Kidney epithelial cell (primary cell): ENCODE data around the gene CSNK2A2. TPM values are rescaled to one million over a fixed set of nuclear protein-coding genes. Genes with fewer than 3 reads are reported as not detected.

Experiments used
- DNase-seq: peaks from one replicate; pipeline ENCODE4 v3.0.0-alpha.2; 2010; ENCODE audit warnings: low read depth
- H3K27me3 ChIP-seq: 2 replicates; pipeline ENCODE4 v1.6.0; 2011; ENCODE audit warnings: low read length; ENCODE audit not compliant: control insufficient read depth, insufficient read depth
- H3K36me3 ChIP-seq: 2 replicates; pipeline ENCODE4 v1.5.1; 2011; ENCODE audit warnings: low read length; ENCODE audit not compliant: control insufficient read depth, insufficient read depth
- H3K4me3 ChIP-seq: 2 replicates; pipeline ENCODE4 v1.5.1; 2011; ENCODE audit warnings: low read depth, mild to moderate bottlenecking, control low read depth, low read length
- CTCF ChIP-seq: IDR thresholded peaks from 2 replicates; pipeline ENCODE4 v1.5.1; 2011; ENCODE audit warnings: mild to moderate bottlenecking, moderate library complexity, low read length, control low read depth, inconsistent platforms; ENCODE audit not compliant: insufficient read depth, poor library complexity, severe bottlenecking
- total RNA-seq: library from RNA; depleted of rRNA; stranded (reverse); fragments of >200 nt; gene quantifications from 2 replicates; pipeline ENCODE4 v1.2.3, GENCODE V29; 2015

CSNK2A2 gene
- total RNA-seq, 1 donor from 2014 or later = 54.8 TPM

GRCh38 chr16:58148526-58148925, 49.4 kb downstream of the CSNK2A2 start:
- DNase-seq = no peak
- no peak overlapping the region for H3K4me3 ChIP-seq
- H3K27me3 ChIP-seq = no peaks in the 10 kb centered on the region
- no peaks in the 10 kb centered on the region for H3K36me3 ChIP-seq
- TF ChIP-seq CTCF = no peak

- Histone ChIP-seq H3K4me3 (no peak overlapping the region), H3K36me3 (no peaks in the 10 kb centered on the region), H3K27me3 (no peaks in the 10 kb centered on the region)
- no peak for TF ChIP-seq CTCF
- no peak for DNase-seq
Observed at GRCh38 chr16:58148099-58148498, 49.8 kb downstream of the CSNK2A2 start.

- no peak overlapping the region for H3K4me3 ChIP-seq
- no peak for DNase-seq
- H3K27me3 ChIP-seq = no peaks in the 10 kb centered on the region
- no peaks in the 10 kb centered on the region for H3K36me3 ChIP-seq
- TF ChIP-seq CTCF = no peak
Observed at GRCh38 chr16:58138852-58139251, 59.1 kb downstream of the CSNK2A2 start.

GRCh38 chr16:58137581-58137980, 60.3 kb downstream of the CSNK2A2 start:
- H3K27me3 ChIP-seq = no peaks in the 10 kb centered on the region
- TF ChIP-seq CTCF = no peak
- DNase-seq = no peak
- H3K4me3 ChIP-seq = no peak overlapping the region
- no peaks in the 10 kb centered on the region for H3K36me3 ChIP-seq

- no peak for TF ChIP-seq CTCF
- DNase-seq = peak; percentile 99
- Histone ChIP-seq H3K27me3 (no peaks in the 10 kb centered on the region), H3K4me3 (peak within 1 kb of the TSS; percentile 84), H3K36me3 (no peaks in the 10 kb centered on the region)
Observed at GRCh38 chr16:58129097-58129936, 68.6 kb downstream of the CSNK2A2 start, which contains the start of gene CFAP20. TSS of gene CFAP20 (minus strand) at chr16:58129381. CDS start at chr16:58129115, 266 bp downstream.
